Caco-2 (cell line): ENCODE measurements around the gene LYPD6. TPM values are rescaled to one million over a fixed set of nuclear protein-coding genes. Genes with fewer than 3 reads are reported as not detected.

Experiments used
- BruUV-seq: library from RNA; stranded (reverse); fragments of 400-500 nt; replicated peaks from 2 replicates; lab custom pipeline; 2021; lab: Mats Ljungman, UMichigan
- CTCF ChIA-PET: fragments of 300-600 bp; sonication (Branson Sonifier 250); formaldehyde crosslinking; loops from one replicate; lab custom pipeline; 2022; ENCODE audit warnings: antibody characterized with exemption; lab: Charles Lee
- POLR2A ChIA-PET: fragments of 300-600 bp; sonication (Branson Sonifier 250); formaldehyde crosslinking; loops from one replicate; lab custom pipeline; 2022; ENCODE audit warnings: antibody characterized with exemption; lab: Charles Lee
- DNase-seq, 2 experiments: peaks; one replicate each; pipeline versions ENCODE4 v3.0.0 to v3.0.0-alpha.2; 2020 to 2022
- H3K27me3 ChIP-seq: replicated peaks from 2 replicates; pipeline ENCODE4 v1.6.0; 2011; ENCODE audit warnings: low read length; ENCODE audit not compliant: control insufficient read depth, insufficient read depth
- H3K36me3 ChIP-seq: 2 replicates; pipeline ENCODE4 v1.5.1; 2011; ENCODE audit warnings: low read length; ENCODE audit not compliant: control insufficient read depth, insufficient read depth
- H3K4me1 ChIP-seq: fragments of 250-450 bp; sonication (Bioruptor Pico); 2 replicates; pipeline ENCODE4 v1.5.1; 2020; ENCODE audit warnings: mild to moderate bottlenecking
- H3K4me3 ChIP-seq: 2 replicates; pipeline ENCODE4 v1.5.1; 2011; ENCODE audit warnings: low read depth, mild to moderate bottlenecking, control low read depth, low read length
- H3K9me3 ChIP-seq: fragments of 250-450 bp; sonication (Bioruptor Pico); 2 replicates; pipeline ENCODE4 v1.5.1; 2020; ENCODE audit warnings: mild to moderate bottlenecking, moderate library complexity
- H3K27ac Mint-ChIP-seq: one replicate; pipeline ENCODE4 v1.8.0; 2022; ENCODE audit warnings: mixed read lengths; ENCODE audit not compliant: unreplicated experiment
- H3K27me3 Mint-ChIP-seq: one replicate; pipeline ENCODE4 v1.8.0; 2022; ENCODE audit warnings: mixed read lengths; ENCODE audit not compliant: insufficient read depth, unreplicated experiment
- H3K36me3 Mint-ChIP-seq: one replicate; pipeline ENCODE4 v1.8.0; 2022; ENCODE audit warnings: mild to moderate bottlenecking, mixed read lengths; ENCODE audit not compliant: insufficient read depth, unreplicated experiment
- H3K4me1 Mint-ChIP-seq: one replicate; pipeline ENCODE4 v1.8.0; 2022; ENCODE audit warnings: low read depth, mixed read lengths; ENCODE audit not compliant: unreplicated experiment
- H3K4me3 Mint-ChIP-seq: one replicate; pipeline ENCODE4 v1.8.0; 2022; ENCODE audit warnings: mild to moderate bottlenecking, moderate library complexity, mixed read lengths; ENCODE audit not compliant: unreplicated experiment
- H3K9me3 Mint-ChIP-seq: one replicate; pipeline ENCODE4 v1.8.0; 2022; ENCODE audit warnings: mixed read lengths; ENCODE audit not compliant: unreplicated experiment
- CTCF ChIP-seq, 2 experiments: fragments of 200-600 bp in 1 of 2; IDR thresholded peaks; 1 replicate in 1 of 2; 2 replicates in 1 of 2; pipeline versions ENCODE4 v1.5.1 to v1.8.0; 2011 to 2022; ENCODE audit warnings: antibody characterized with exemption in 1 of 2, control low read depth in 1 of 2, inconsistent platforms in 1 of 2, low read depth in 1 of 2, low read length in 1 of 2, mild to moderate bottlenecking in 1 of 2, moderate library complexity in 1 of 2; ENCODE audit not compliant: insufficient read depth in 1 of 2, severe bottlenecking in 1 of 2, unreplicated experiment in 1 of 2
- intact Hi-C: fragments of 100-400 bp; cut with micrococcal nuclease; formaldehyde crosslinking; loops from one replicate; pipeline ENCODE4 v1.10.0; 2022; ENCODE audit not compliant: unreplicated experiment
- total RNA-seq: library from RNA; stranded (reverse); gene quantifications from 2 replicates; pipeline ENCODE4 v1.2.3, GENCODE V29; 2022

The LYPD6 gene
- total RNA-seq, 1 experiment from 2014 or later = 9.0 TPM

- ChIA-PET POLR2A (no interaction called here), CTCF (no interaction called here)
- TF ChIP-seq CTCF (IDR thresholded peaks at IDR 0.05; ENCODE audit: insufficient read depth in 1 of 2, low read depth in 1 of 2, low read length in 1 of 2, severe bottlenecking in 1 of 2, unreplicated experiment in 1 of 2) = no peak
- Mint-ChIP-seq H3K4me1 (peaks cover 20% of the 10 kb centered on the region), H3K36me3 (no peaks in the 10 kb centered on the region), H3K9me3 (no peaks in the 10 kb centered on the region), H3K27me3 (no peaks in the 10 kb centered on the region), H3K4me3 (no peak overlapping the region), H3K27ac (no peak overlapping the region)
- Histone ChIP-seq H3K4me3 (no peak overlapping the region), H3K4me1 (peaks cover 16% of the 10 kb centered on the region), H3K9me3 (no peaks in the 10 kb centered on the region), H3K27me3 (no peaks in the 10 kb centered on the region), H3K36me3 (no peaks in the 10 kb centered on the region)
- DNase-seq = no peak
- intact Hi-C loops = no loop called here
- no TSS peak for BruUV-seq
Observed at GRCh38 chr2:149428783-149429182, 98.4 kb downstream of the LYPD6 start.

- 0 out of 2 replicates have a peak, but pooled peaks cover 3% of the 10 kb centered on the region for H3K9me3 ChIP-seq
- peaks cover 16% of the 10 kb centered on the region for H3K4me1 ChIP-seq
- H3K27me3 ChIP-seq = no peaks in the 10 kb centered on the region
- no peaks in the 10 kb centered on the region for H3K36me3 ChIP-seq
- Mint-ChIP-seq H3K36me3 (no peaks in the 10 kb centered on the region), H3K27ac (no peak overlapping the region), H3K9me3 (no peaks in the 10 kb centered on the region), H3K27me3 (no peaks in the 10 kb centered on the region), H3K4me3 (no peak overlapping the region), H3K4me1 (peaks cover 17% of the 10 kb centered on the region)
- no peak overlapping the region for H3K4me3 ChIP-seq
- no TSS peak for BruUV-seq
- no peak for TF ChIP-seq CTCF (IDR thresholded peaks at IDR 0.05; ENCODE audit: insufficient read depth in 1 of 2, low read depth in 1 of 2, low read length in 1 of 2, severe bottlenecking in 1 of 2, unreplicated experiment in 1 of 2)
- ChIA-PET CTCF (no interaction called here), POLR2A (no interaction called here)
- intact Hi-C loops = no loop called here
- DNase-seq = no peak
Observed at GRCh38 chr2:149430743-149431736, 100.7 kb downstream of the LYPD6 start.

- Histone ChIP-seq H3K36me3 (no peaks in the 10 kb centered on the region), H3K27me3 (no peaks in the 10 kb centered on the region), H3K4me1 (peaks cover 22% of the 10 kb centered on the region), H3K9me3 (0 out of 2 replicates have a peak, but pooled peaks cover 3% of the 10 kb centered on the region), H3K4me3 (no peak overlapping the region)
- peaks cover 6% of the 10 kb centered on the region for H3K36me3 Mint-ChIP-seq
- no peak overlapping the region for H3K4me3 Mint-ChIP-seq
- BruUV-seq = no TSS peak
- ChIA-PET POLR2A (no interaction called here), CTCF (no interaction called here)
- TF ChIP-seq CTCF (IDR thresholded peaks at IDR 0.05; ENCODE audit: insufficient read depth in 1 of 2, low read depth in 1 of 2, low read length in 1 of 2, severe bottlenecking in 1 of 2, unreplicated experiment in 1 of 2) = no peak
- DNase-seq = peak; percentile 64 to 69
- peaks cover 22% of the 10 kb centered on the region for H3K4me1 Mint-ChIP-seq
- intact Hi-C loops = loop anchor here (1.0 to 5.0 kb wide), 2 partner anchors 28 to 421 kb away; no protein-coding TSS in a partner anchor
- no peaks in the 10 kb centered on the region for H3K27me3 Mint-ChIP-seq
- H3K9me3 Mint-ChIP-seq = peaks cover 10% of the 10 kb centered on the region
- H3K27ac Mint-ChIP-seq = peak overlapping the region; percentile 6
Observed at GRCh38 chr2:149438330-149438960, 108.1 kb downstream of the LYPD6 start.
